HuH-7 (cell line): ENCODE data around the gene FBXW11.

ENCODE experiments used
- DNase-seq: peaks from one replicate; pipeline ENCODE4 v3.0.0; 2011; ENCODE audit warnings: low spot score

Gene FBXW11

GRCh38 chr5:171865471-171865870, 141.0 kb downstream of the FBXW11 start:
- no peak for DNase-seq

- no peak for DNase-seq
Observed at GRCh38 chr5:171863935-171864334, 142.5 kb downstream of the FBXW11 start.

GRCh38 chr5:171862624-171863023, 143.8 kb downstream of the FBXW11 start:
- DNase-seq, result no peak

- DNase-seq, result no peak
Observed at GRCh38 chr5:171861381-171861780, 145.1 kb downstream of the FBXW11 start.

- peak; percentile 43 for DNase-seq
Observed at GRCh38 chr5:171858303-171858702, 148.1 kb downstream of the FBXW11 start.

GRCh38 chr5:171857489-171857876, 149.0 kb downstream of the FBXW11 start:
- no peak for DNase-seq

- no peak for DNase-seq
Observed at GRCh38 chr5:171855798-171856763, 150.4 kb downstream of the FBXW11 start.

- DNase-seq, result no peak
Observed at GRCh38 chr5:171855265-171855664, 151.2 kb downstream of the FBXW11 start.

- no peak for DNase-seq
Observed at GRCh38 chr5:171852255-171852681, 154.2 kb downstream of the FBXW11 start.

- DNase-seq, result no peak
Observed at GRCh38 chr5:171851251-171851650, 155.2 kb downstream of the FBXW11 start.

GRCh38 chr5:171850324-171850947, 156.0 kb downstream of the FBXW11 start:
- DNase-seq, result no peak

GRCh38 chr5:171849585-171850323, 156.7 kb downstream of the FBXW11 start:
- no peak for DNase-seq

- no peak for DNase-seq
Observed at GRCh38 chr5:171848911-171849520, 157.4 kb downstream of the FBXW11 start.

- no peak for DNase-seq
Observed at GRCh38 chr5:171848486-171848885, 158.0 kb downstream of the FBXW11 start.

GRCh38 chr5:171848006-171848405, 158.4 kb downstream of the FBXW11 start:
- no peak for DNase-seq

- DNase-seq, result no peak
Observed at GRCh38 chr5:171847026-171847425, 159.4 kb downstream of the FBXW11 start.

GRCh38 chr5:171846323-171846722, 160.1 kb downstream of the FBXW11 start:
- no peak for DNase-seq

GRCh38 chr5:171845857-171846256, 160.6 kb downstream of the FBXW11 start:
- DNase-seq, result no peak

- no peak for DNase-seq
Observed at GRCh38 chr5:171845040-171845630, 161.3 kb downstream of the FBXW11 start.

GRCh38 chr5:171842777-171843328, 163.6 kb downstream of the FBXW11 start:
- DNase-seq, result no peak

GRCh38 chr5:171841984-171842776, 164.3 kb downstream of the FBXW11 start:
- DNase-seq, result no peak
